IPS DF 4.7 (cell line): Measurements from ENCODE around the gene TMEM132D.

Source experiments
- DNase-seq: peaks from one replicate; pipeline ENCODE4 v3.0.0-alpha.2; 2013; ENCODE audit warnings: low spot score; ENCODE audit errors: extremely low read depth

TMEM132D gene

DNA sequence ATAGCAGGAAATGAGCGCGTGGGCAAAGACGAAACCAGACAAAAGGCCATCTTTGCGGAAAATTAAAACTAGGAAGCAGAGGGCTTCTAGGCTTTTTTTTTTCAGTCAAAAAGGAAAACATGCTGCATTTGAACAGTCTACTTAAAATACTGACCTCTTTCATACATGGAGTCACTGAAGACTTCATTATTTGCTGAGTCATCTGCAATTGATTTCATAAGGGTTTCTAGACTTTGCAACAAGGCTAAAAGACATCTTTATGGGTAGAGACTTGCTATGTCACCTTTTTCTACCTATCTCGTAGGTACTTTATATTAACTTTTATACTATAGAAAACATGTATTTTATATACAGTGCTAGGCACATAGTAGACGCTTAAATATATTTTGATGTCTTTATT, 238.4 kb downstream of the TMEM132D start:
- no peak for DNase-seq

DNA sequence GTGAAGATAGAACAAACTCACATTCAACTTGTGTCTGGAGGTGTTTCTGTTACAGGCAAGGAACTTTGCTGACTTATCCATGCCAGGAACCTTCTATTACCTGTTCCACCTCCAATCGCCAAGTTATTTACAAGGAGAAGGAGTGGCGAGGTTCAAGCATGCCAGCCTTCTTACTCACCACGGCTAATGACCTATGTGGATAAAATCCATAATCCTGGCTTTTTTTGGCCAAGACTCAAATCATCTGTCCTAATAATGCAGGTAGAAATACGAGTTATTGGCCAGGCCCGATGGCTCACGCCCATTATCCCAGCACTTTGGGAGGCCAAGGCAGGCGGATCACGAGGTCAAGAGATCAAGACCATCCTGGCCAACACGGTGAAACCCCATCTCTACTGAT, 241.6 kb downstream of the TMEM132D start:
- no peak for DNase-seq

GRCh38 chr12:129660946-129661345, 242.9 kb downstream of the TMEM132D start:
- DNase-seq, result peak; percentile 22

DNA sequence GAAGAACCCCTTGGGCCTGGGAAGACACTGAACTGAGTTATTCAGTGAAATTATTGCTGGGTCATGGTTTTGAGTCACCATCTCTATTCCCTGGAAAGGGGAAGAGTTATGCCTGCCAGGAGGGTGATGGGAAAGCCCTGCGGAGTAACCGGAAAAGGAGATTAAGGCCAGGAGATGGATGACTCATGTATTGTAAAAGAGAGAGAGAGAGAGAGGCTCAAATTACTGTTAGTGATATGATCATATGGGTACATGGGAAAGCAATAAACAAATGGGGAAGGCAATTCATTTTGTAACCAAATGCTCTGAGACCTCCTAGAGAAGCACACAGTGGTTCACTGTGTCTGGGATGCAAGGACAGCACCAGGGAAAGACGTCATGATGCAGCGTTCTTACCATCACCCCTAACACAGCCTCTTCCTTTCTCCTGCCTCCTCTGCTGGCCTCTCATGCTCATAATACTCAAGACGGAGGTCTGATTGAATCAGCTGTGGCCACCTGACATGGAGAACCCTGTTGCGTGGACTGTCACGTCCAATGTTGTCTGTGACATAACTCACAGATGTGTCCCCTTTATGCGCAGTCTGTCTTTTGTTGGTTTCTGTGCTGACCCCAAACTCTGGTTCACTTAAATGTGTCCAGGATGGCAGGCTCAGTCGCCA, 243.7 kb downstream of the TMEM132D start:
- DNase-seq, result no peak

DNA sequence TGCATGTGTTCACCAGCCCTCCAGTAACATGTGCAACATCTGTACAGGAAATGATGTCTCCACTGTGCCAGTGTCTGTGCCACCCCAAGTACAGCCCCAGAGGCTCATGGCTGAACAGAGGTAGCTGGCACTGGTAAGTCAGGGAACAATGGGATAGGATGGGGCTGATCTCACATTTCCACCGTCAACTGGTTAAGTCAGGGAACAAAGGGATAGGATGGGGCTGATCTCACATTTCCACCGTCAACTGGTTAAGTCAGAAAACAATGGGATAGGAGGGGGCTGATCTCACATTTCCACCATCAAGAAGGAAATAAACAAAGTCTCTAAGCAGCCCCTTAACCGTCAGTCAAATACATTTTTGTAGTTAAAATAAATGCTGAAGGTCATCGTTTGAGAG, 246.6 kb downstream of the TMEM132D start:
- DNase-seq, result no peak

DNA sequence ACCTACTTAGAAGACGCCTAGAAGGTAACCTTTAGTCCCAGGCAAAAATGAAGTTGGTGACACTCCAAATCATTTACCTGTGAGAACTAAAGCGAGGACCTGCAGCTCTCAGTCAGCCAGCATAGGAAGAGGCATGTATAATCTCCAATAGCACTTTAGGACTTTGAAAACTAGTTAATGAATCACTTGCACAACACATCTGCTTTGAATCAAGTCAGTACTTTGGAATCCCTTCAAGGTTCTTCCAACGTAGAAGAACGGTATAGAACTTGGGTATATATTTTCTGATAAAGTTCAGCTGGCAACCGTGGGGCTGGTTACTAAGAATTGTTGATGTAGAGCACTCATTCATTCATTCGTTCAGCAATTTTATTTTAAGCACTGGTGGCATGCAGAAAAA, 251.9 kb downstream of the TMEM132D start:
- DNase-seq, result no peak

GRCh38 chr12:129641926-129642325, 261.9 kb downstream of the TMEM132D start:
- DNase-seq, result no peak

- no peak for DNase-seq
Measured at GRCh38 chr12:129635021-129635685, 268.7 kb downstream of the TMEM132D start.

GRCh38 chr12:129631316-129631715, 272.5 kb downstream of the TMEM132D start:
- no peak for DNase-seq

DNA sequence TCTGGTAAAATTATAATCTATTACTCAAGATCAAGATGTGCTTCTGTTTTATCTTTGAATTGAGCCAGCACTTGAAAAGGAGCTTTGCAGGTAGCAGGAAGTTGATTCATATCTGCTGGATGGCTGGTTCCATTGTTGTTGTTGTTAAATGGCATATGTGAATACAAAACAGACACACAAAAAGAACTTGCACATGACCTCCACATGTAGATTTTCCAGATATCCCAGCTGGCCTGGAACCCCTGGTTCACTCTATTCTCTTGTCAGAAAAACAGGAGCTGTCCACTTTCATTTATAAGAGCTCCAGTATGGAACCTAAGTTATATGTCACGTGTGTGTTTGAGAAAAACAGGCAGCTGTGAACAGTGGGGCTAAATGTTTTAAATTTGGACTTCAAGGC, 273.9 kb downstream of the TMEM132D start:
- DNase-seq, result no peak

DNA sequence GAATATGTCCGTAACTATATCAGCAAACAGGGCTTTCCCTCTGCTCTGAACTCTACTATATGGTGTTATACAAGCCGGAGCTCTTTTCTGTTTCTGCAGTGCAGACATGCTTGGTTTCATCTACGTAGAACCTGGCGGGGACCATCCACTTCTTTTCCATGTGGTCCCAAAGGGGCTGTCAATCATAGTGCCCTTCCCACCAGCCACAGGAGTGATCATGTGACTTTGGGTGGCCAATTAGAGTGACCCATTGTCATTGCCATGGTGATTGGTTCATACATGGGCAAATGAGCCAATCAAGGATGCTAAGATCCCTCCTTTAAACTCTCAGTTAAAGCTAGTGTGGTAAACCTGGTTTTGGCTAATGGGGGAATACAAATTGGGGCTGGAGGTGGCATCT, 281.3 kb downstream of the TMEM132D start:
- DNase-seq, result no peak

- DNase-seq, result no peak
Measured at GRCh38 chr12:129619271-129619670, 284.6 kb downstream of the TMEM132D start.

- DNase-seq, result no peak
Measured at GRCh38 chr12:129617849-129618248, 286.0 kb downstream of the TMEM132D start.

- DNase-seq, result no peak
Measured at GRCh38 chr12:129615001-129615400, 288.8 kb downstream of the TMEM132D start.

GRCh38 chr12:129614221-129614885, 289.5 kb downstream of the TMEM132D start:
- no peak for DNase-seq

GRCh38 chr12:129613314-129613713, 290.5 kb downstream of the TMEM132D start:
- DNase-seq, result no peak

GRCh38 chr12:129610601-129611120, 293.2 kb downstream of the TMEM132D start:
- DNase-seq, result no peak

DNA sequence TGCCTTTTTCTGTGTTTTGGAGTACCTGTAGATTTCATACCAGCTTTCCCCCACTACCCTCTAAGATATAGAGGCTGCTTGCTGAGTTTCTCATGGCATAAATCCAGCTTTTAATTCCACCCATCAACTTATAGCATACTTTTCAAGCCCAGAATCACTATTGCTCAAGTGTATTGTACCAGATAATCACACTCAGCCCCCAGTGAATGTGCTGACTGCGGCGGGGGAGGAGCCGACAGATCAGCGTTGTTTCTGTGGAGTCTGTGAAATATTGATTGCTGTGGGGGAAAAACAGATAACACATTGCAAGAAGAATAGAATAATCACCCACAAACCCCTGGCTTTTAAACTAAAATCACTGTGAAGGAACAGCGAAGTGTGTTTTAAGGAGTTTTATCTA, 296.1 kb downstream of the TMEM132D start:
- DNase-seq, result no peak

GRCh38 chr12:129607301-129607700, 296.5 kb downstream of the TMEM132D start:
- no peak for DNase-seq

DNA sequence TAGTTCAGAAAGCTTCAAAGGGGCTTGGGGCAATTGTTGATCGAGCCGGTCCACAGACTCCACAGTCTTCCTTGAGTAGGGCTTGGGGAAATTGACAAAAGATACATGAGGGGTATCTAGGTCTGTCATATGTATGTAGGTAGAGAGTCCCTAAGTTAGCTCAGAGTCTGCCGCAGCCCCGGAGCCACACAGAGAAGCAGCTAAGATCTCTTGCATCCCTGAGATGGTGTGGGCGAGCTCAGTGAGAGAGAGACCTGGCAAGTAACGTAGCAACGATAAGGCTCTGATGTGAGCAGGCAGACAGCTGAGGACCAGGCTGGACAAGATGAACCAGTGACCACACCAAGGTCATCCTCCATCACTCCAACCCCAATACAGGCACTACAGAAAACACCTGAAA, 297.6 kb downstream of the TMEM132D start:
- DNase-seq, result no peak

GRCh38 chr12:129605666-129606065, 298.2 kb downstream of the TMEM132D start:
- no peak for DNase-seq

DNA sequence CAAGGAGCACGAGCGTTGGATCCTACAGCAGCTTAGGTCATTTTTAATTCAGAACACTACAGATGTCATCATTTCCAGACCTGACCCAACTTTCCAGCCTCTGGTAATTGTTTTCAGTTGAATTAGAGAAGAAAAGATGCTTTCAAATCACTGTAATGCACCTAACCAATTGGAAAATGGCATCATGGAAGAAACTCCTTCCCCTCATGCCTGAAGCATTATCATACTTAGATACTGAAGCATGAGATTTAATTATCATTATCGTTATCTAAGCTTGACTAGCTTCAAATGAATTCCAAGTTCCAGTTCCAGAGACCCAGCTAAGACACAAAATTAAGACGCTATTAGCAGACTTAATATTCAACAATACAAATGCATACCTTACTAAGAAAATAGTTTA, 299.3 kb downstream of the TMEM132D start:
- DNase-seq, result no peak
